NK-92 (cell line): ENCODE results near the gene GALNT18.

Experiments used
- DNase-seq: peaks from one replicate; lab custom pipeline; 2025; ENCODE audit not compliant: unreplicated experiment; lab: John Stamatoyannopoulos, UW

GALNT18 gene

GRCh38 chr11:11568651-11569229 lies 53.1 kb downstream of the GALNT18 start:
- no peak for DNase-seq

- no peak for DNase-seq
Observed at GRCh38 chr11:11567936-11568650, 53.7 kb downstream of the GALNT18 start.

GRCh38 chr11:11565636-11566035 lies 56.2 kb downstream of the GALNT18 start:
- DNase-seq: no peak

- no peak for DNase-seq
Observed at GRCh38 chr11:11563200-11563975, 58.4 kb downstream of the GALNT18 start.

- DNase-seq: no peak
Observed at GRCh38 chr11:11561991-11562390, 59.8 kb downstream of the GALNT18 start.

GRCh38 chr11:11558826-11559225 lies 63.0 kb downstream of the GALNT18 start:
- DNase-seq: no peak

- DNase-seq: no peak
Observed at GRCh38 chr11:11558396-11558795, 63.4 kb downstream of the GALNT18 start.

- no peak for DNase-seq
Observed at GRCh38 chr11:11555208-11555607, 66.6 kb downstream of the GALNT18 start.

- DNase-seq: no peak
Observed at GRCh38 chr11:11553573-11553972, 68.2 kb downstream of the GALNT18 start.

GRCh38 chr11:11552529-11553087 lies 69.2 kb downstream of the GALNT18 start:
- no peak for DNase-seq

GRCh38 chr11:11550534-11550933 lies 71.3 kb downstream of the GALNT18 start:
- no peak for DNase-seq

- no peak for DNase-seq
Observed at GRCh38 chr11:11545285-11546275, 76.2 kb downstream of the GALNT18 start.

- no peak for DNase-seq
Observed at GRCh38 chr11:11543656-11544055, 78.1 kb downstream of the GALNT18 start.

GRCh38 chr11:11540157-11540556 lies 81.6 kb downstream of the GALNT18 start:
- DNase-seq: no peak

GRCh38 chr11:11538277-11538960 lies 83.4 kb downstream of the GALNT18 start:
- no peak for DNase-seq

- no peak for DNase-seq
Observed at GRCh38 chr11:11537871-11538270, 83.9 kb downstream of the GALNT18 start.

GRCh38 chr11:11537372-11537771 lies 84.4 kb downstream of the GALNT18 start:
- no peak for DNase-seq

- no peak for DNase-seq
Observed at GRCh38 chr11:11536650-11537049, 85.2 kb downstream of the GALNT18 start.

- no peak for DNase-seq
Observed at GRCh38 chr11:11535611-11536010, 86.2 kb downstream of the GALNT18 start.

- DNase-seq: no peak
Observed at GRCh38 chr11:11534981-11535380, 86.8 kb downstream of the GALNT18 start.
